PC-9 (cell line): ENCODE results near the gene SF3A1. TPM values are rescaled to one million over a fixed set of nuclear protein-coding genes. Genes with fewer than 3 reads are reported as not detected.
A peak's percentile ranks its signal among the peaks of the same experiment; 100 is the strongest.

ENCODE experiments used
- BruUV-seq: library from RNA; stranded (reverse); fragments of 400-500 nt; replicated peaks from 2 replicates; lab custom pipeline; 2021; lab: Mats Ljungman, UMichigan
- CTCF ChIA-PET: fragments of 300-600 bp; sonication (Branson Sonifier 250); formaldehyde crosslinking; loops from one replicate; lab custom pipeline; 2022; ENCODE audit warnings: antibody characterized with exemption; lab: Charles Lee
- POLR2A ChIA-PET: fragments of 300-600 bp; sonication (Branson Sonifier 250); formaldehyde crosslinking; loops from one replicate; lab custom pipeline; 2022; ENCODE audit warnings: antibody characterized with exemption; ENCODE audit not compliant: unreplicated experiment; lab: Charles Lee
- DNase-seq, 2 experiments: peaks; one replicate each; pipeline versions ENCODE4 v3.0.0 to v3.0.0-alpha.2; 2015 to 2022; ENCODE audit warnings: mixed read lengths in 1 of 2
- H2AFZ ChIP-seq: fragments of 200-600 bp; sonication (generic); 2 replicates; pipeline ENCODE4 v1.8.1; 2017; ENCODE audit warnings: antibody characterized with exemption
- H3F3A ChIP-seq: fragments of 200-600 bp; sonication (generic); 2 replicates; pipeline ENCODE4 v1.8.1; 2017; ENCODE audit warnings: antibody characterized with exemption, mild to moderate bottlenecking, low read depth; ENCODE audit not compliant: insufficient read depth
- H3K27ac ChIP-seq: fragments of 200-600 bp; sonication (generic); 2 replicates; pipeline ENCODE4 v1.6.1; 2016; ENCODE audit warnings: mixed run types
- H3K27me3 ChIP-seq: fragments of 200-600 bp; sonication (generic); 2 replicates; pipeline ENCODE4 v1.6.1; 2016; ENCODE audit warnings: low read depth, mixed run types; ENCODE audit not compliant: insufficient read depth
- H3K36me3 ChIP-seq: fragments of 200-600 bp; sonication (generic); 2 replicates; pipeline ENCODE4 v1.6.1; 2016; ENCODE audit warnings: low read depth, mixed run types
- H3K4me1 ChIP-seq: fragments of 200-600 bp; sonication (generic); replicated peaks from 2 replicates; pipeline ENCODE4 v1.6.1; 2016; ENCODE audit warnings: mixed run types; ENCODE audit not compliant: insufficient read depth
- H3K4me2 ChIP-seq: fragments of 200-600 bp; sonication (generic); 2 replicates; pipeline ENCODE4 v1.6.1; 2017; ENCODE audit warnings: mixed run types
- H3K4me3 ChIP-seq: fragments of 200-600 bp; sonication (generic); 2 replicates; pipeline ENCODE4 v1.6.1; 2016; ENCODE audit warnings: mixed run types
- H3K79me2 ChIP-seq: fragments of 200-600 bp; sonication (generic); 2 replicates; pipeline ENCODE4 v1.6.1; 2017; ENCODE audit warnings: low read depth, mixed run types
- H3K9me2 ChIP-seq: fragments of 200-600 bp; sonication (generic); 2 replicates; pipeline ENCODE4 v1.8.1; 2017; ENCODE audit warnings: mild to moderate bottlenecking; ENCODE audit not compliant: insufficient read depth
- H3K9me3 ChIP-seq: fragments of 200-600 bp; sonication (generic); 2 replicates; pipeline ENCODE4 v1.8.1; 2016; ENCODE audit warnings: low read depth; ENCODE audit not compliant: insufficient read depth
- H4K20me1 ChIP-seq: fragments of 200-600 bp; sonication (generic); 2 replicates; pipeline ENCODE4 v1.8.1; 2017; ENCODE audit not compliant: insufficient read depth
- CTCF ChIP-seq: fragments of 200-600 bp; sonication (generic); conservative IDR thresholded peaks from 2 replicates; pipeline ENCODE4 v1.6.1; 2017; ENCODE audit warnings: mixed run types, antibody characterized with exemption, mild to moderate bottlenecking, moderate library complexity
- EZH2 ChIP-seq: fragments of 200-600 bp; sonication (generic); IDR thresholded peaks from 2 replicates; pipeline ENCODE4 v1.8.0; 2017; ENCODE audit warnings: antibody characterized with exemption, low read depth
- intact Hi-C: fragments of 100-400 bp; cut with micrococcal nuclease; formaldehyde crosslinking; loops from one replicate; pipeline ENCODE4 v1.10.0; 2022; ENCODE audit not compliant: unreplicated experiment
- total RNA-seq: library from RNA; stranded (reverse); gene quantifications from 2 replicates; pipeline ENCODE4 v1.2.3, GENCODE V29; 2021

Gene SF3A1
- total RNA-seq, 1 experiment from 2014 or later: 189 TPM

- Histone ChIP-seq H4K20me1 (peaks cover 14% of the 10 kb centered on the region; the same call in 1 of the 2 replicates), H3K79me2 (peaks cover 38% of the 10 kb centered on the region), H3F3A (peaks cover 55% of the 10 kb centered on the region), H2AFZ (peak within 1 kb of the TSS; percentile 91), H3K27ac (peak within 1 kb of the TSS; percentile 53), H3K4me1 (peaks cover 34% of the 10 kb centered on the region), H3K9me2 (no peaks in the 10 kb centered on the region), H3K4me3 (peak within 1 kb of the TSS; percentile 97), H3K27me3 (no peaks in the 10 kb centered on the region), H3K36me3 (peaks cover 7% of the 10 kb centered on the region; the same call in 1 of the 2 replicates), H3K4me2 (peak within 1 kb of the TSS; percentile 95), H3K9me3 (no peaks in the 10 kb centered on the region)
- CTCF ChIA-PET: interaction anchor here (0.6 to 2.0 kb wide), 8 partner anchors 14 to 756 kb away, joined by 3 to 31 read pairs (median 4); partner anchors contain the start of gene CASTOR1
- intact Hi-C loops: loop anchor here (1.0 to 2.0 kb wide), 3 partner anchors 28 to 64 kb away; no protein-coding TSS in a partner anchor
- BruUV-seq: no TSS peak
- DNase-seq: peak; percentile 90 to 94
- TF ChIP-seq EZH2 (no peak), CTCF (no peak)
- POLR2A ChIA-PET: interaction anchor here (0.5 to 1.6 kb wide), 9 partner anchors 22 to 881 kb away, joined by 3 to 13 read pairs (median 5); partner anchors contain the start of genes CCDC157, SF3A1 and SLC35E4
Measured at GRCh38 chr22:30326706-30327362, 29.9 kb downstream of the SF3A1 start, which contains the start of gene TBC1D10A. Gene TBC1D10A (minus strand): TSS chr22:30326941. CDS start chr22:30326881, 60 bp downstream.

- DNase-seq: no peak
- peak overlapping the region; percentile 97 for H3K4me3 ChIP-seq
- peak overlapping the region; percentile 91 for H2AFZ ChIP-seq
- peaks cover 44% of the 10 kb centered on the region for H3K79me2 ChIP-seq
- ChIA-PET CTCF (interaction anchor here (0.6 to 2.0 kb wide), 6 partner anchors 13 to 98 kb away, joined by 3 to 31 read pairs (median 6); partner anchors contain the start of gene CASTOR1), POLR2A (interaction anchor here (0.5 to 1.6 kb wide), 3 partner anchors 28 to 309 kb away, joined by 3 to 13 read pairs (median 5); partner anchors contain the start of gene SLC35E4)
- H3K36me3 ChIP-seq: peaks cover 7% of the 10 kb centered on the region; the same call in 1 of the 2 replicates
- H3K9me2 ChIP-seq: no peaks in the 10 kb centered on the region
- H3K4me1 ChIP-seq: peaks cover 34% of the 10 kb centered on the region
- no peaks in the 10 kb centered on the region for H3K27me3 ChIP-seq
- H3F3A ChIP-seq: peaks cover 50% of the 10 kb centered on the region
- no peak overlapping the region for H3K27ac ChIP-seq
- peaks cover 14% of the 10 kb centered on the region; the same call in 1 of the 2 replicates for H4K20me1 ChIP-seq
- no TSS peak for BruUV-seq
- TF ChIP-seq CTCF: no peak
- TF ChIP-seq EZH2: no peak
- no peaks in the 10 kb centered on the region for H3K9me3 ChIP-seq
- intact Hi-C loops: loop anchor here (2.0 kb wide), 1 partner anchor 27 kb away; no protein-coding TSS in a partner anchor
- H3K4me2 ChIP-seq: peak overlapping the region; percentile 95
Measured at GRCh38 chr22:30326255-30326705, 30.4 kb downstream of the SF3A1 start.

GRCh38 chr22:30325724-30326254, 30.9 kb downstream of the SF3A1 start:
- intact Hi-C loops: loop anchor here (2.0 kb wide), 1 partner anchor 27 kb away; no protein-coding TSS in a partner anchor

More at GRCh38 chr22:30325724-30326254, 30.9 kb downstream of the SF3A1 start:
- Histone ChIP-seq H2AFZ (no peak overlapping the region; the same call in 1 of the 2 replicates), H3K9me3 (no peaks in the 10 kb centered on the region), H3K4me2 (peak overlapping the region; percentile 95), H4K20me1 (peaks cover 14% of the 10 kb centered on the region; the same call in 1 of the 2 replicates), H3K36me3 (peaks cover 7% of the 10 kb centered on the region; the same call in 1 of the 2 replicates), H3K27ac (no peak overlapping the region), H3K4me1 (peaks cover 34% of the 10 kb centered on the region), H3K79me2 (peaks cover 49% of the 10 kb centered on the region), H3K4me3 (peak overlapping the region; percentile 97), H3F3A (peaks cover 45% of the 10 kb centered on the region), H3K27me3 (no peaks in the 10 kb centered on the region), H3K9me2 (no peaks in the 10 kb centered on the region)
- no peak for DNase-seq
- TF ChIP-seq EZH2: no peak
- TF ChIP-seq CTCF: no peak
- ChIA-PET POLR2A (interaction anchor here (0.5 to 0.6 kb wide), 2 partner anchors 38 to 705 kb away, joined by 3 read pairs; no protein-coding TSS in a partner anchor), CTCF (interaction anchor here (0.6 to 2.0 kb wide), 2 partner anchors 27 to 99 kb away, joined by 4 to 8 read pairs; no protein-coding TSS in a partner anchor)
- BruUV-seq: no TSS peak
